Left ventricle myocardium inferior (tissue), 1 donor: ENCODE data around the gene CYS1. TPM values are rescaled to one million over a fixed set of nuclear protein-coding genes. Genes with fewer than 3 reads are reported as not detected.

Source experiments
- DNase-seq: peaks from one replicate; pipeline ENCODE4 v3.0.0-alpha.2; 2020
- H3K27ac ChIP-seq: fragments of 200-600 bp; replicated peaks from 2 replicates; pipeline ENCODE4 v1.8.0; 2021
- H3K27me3 ChIP-seq: fragments of 200-600 bp; 2 replicates; pipeline ENCODE4 v1.8.0; 2021; ENCODE audit warnings: low read depth
- H3K36me3 ChIP-seq: fragments of 200-600 bp; 2 replicates; pipeline ENCODE4 v1.8.0; 2021
- H3K4me1 ChIP-seq: fragments of 200-600 bp; 2 replicates; pipeline ENCODE4 v1.8.0; 2021
- H3K4me3 ChIP-seq: fragments of 200-600 bp; 2 replicates; pipeline ENCODE4 v1.8.0; 2021; ENCODE audit warnings: mild to moderate bottlenecking, moderate library complexity
- H3K9me3 ChIP-seq: fragments of 200-600 bp; replicated peaks from 2 replicates; pipeline ENCODE4 v1.8.0; 2021
- CTCF ChIP-seq: fragments of 200-600 bp; IDR thresholded peaks from 2 replicates; pipeline ENCODE4 v1.8.0; 2021; ENCODE audit warnings: antibody characterized with exemption, mild to moderate bottlenecking, borderline replicate concordance
- intact Hi-C: fragments of 100-400 bp; cut with micrococcal nuclease; formaldehyde crosslinking; loops from one replicate; pipeline ENCODE4 v1.11.0; 2022
- total RNA-seq: library from RNA; stranded (reverse); fragmentation: NEBNext Ultra II Directional; extraction: Animal tissue kit (Norgen Biotek cat#: 25700); gene quantifications from one replicate; pipeline ENCODE4 v1.2.1, GENCODE V29; 2021
- donor health status: DM: no; HTN: yes; CAD: no; lungs with severe emphysema.

The CYS1 gene
- total RNA-seq, 1 donor from 2014 or later, result 3.3 TPM

GRCh38 chr2:10067881-10068280, 12.3 kb downstream of the CYS1 start:
- TF ChIP-seq CTCF, result no peak
- H3K27ac ChIP-seq, result no peak overlapping the region
- H3K4me1 ChIP-seq, result peaks cover 8% of the 10 kb centered on the region
- no peak overlapping the region for H3K4me3 ChIP-seq
- no peaks in the 10 kb centered on the region for H3K36me3 ChIP-seq
- H3K27me3 ChIP-seq, result no peaks in the 10 kb centered on the region
- no peak for DNase-seq
- peaks cover 7% of the 10 kb centered on the region for H3K9me3 ChIP-seq
- intact Hi-C loops, result no loop called here

GRCh38 chr2:10067330-10067729, 12.9 kb downstream of the CYS1 start:
- intact Hi-C loops, result no loop called here
- Histone ChIP-seq H3K9me3 (peaks cover 7% of the 10 kb centered on the region), H3K36me3 (no peaks in the 10 kb centered on the region), H3K27ac (no peak overlapping the region), H3K4me1 (peaks cover 10% of the 10 kb centered on the region), H3K27me3 (no peaks in the 10 kb centered on the region), H3K4me3 (no peak overlapping the region)
- no peak for TF ChIP-seq CTCF
- DNase-seq, result no peak

GRCh38 chr2:10065773-10066055, 14.5 kb downstream of the CYS1 start:
- TF ChIP-seq CTCF, result no peak
- intact Hi-C loops, result no loop called here
- no peaks in the 10 kb centered on the region for H3K27me3 ChIP-seq
- H3K4me1 ChIP-seq, result peaks cover 8% of the 10 kb centered on the region
- H3K36me3 ChIP-seq, result no peaks in the 10 kb centered on the region
- no peak overlapping the region for H3K27ac ChIP-seq
- DNase-seq, result no peak
- H3K4me3 ChIP-seq, result no peak overlapping the region
- H3K9me3 ChIP-seq, result peaks cover 7% of the 10 kb centered on the region

- intact Hi-C loops, result no loop called here
Measured at GRCh38 chr2:10064932-10065772, 15.1 kb downstream of the CYS1 start.

GRCh38 chr2:10063566-10063965, 16.6 kb downstream of the CYS1 start:
- Histone ChIP-seq H3K27ac (no peak overlapping the region), H3K4me3 (no peak overlapping the region), H3K36me3 (no peaks in the 10 kb centered on the region), H3K4me1 (peaks cover 8% of the 10 kb centered on the region), H3K27me3 (no peaks in the 10 kb centered on the region), H3K9me3 (peaks cover 7% of the 10 kb centered on the region)
- no peak for DNase-seq
- TF ChIP-seq CTCF, result no peak
- intact Hi-C loops, result no loop called here

More at GRCh38 chr2:10064932-10065772, 15.1 kb downstream of the CYS1 start:
- Histone ChIP-seq H3K4me1 (peaks cover 8% of the 10 kb centered on the region), H3K27me3 (no peaks in the 10 kb centered on the region), H3K9me3 (peaks cover 7% of the 10 kb centered on the region), H3K36me3 (no peaks in the 10 kb centered on the region), H3K27ac (no peak overlapping the region), H3K4me3 (no peak overlapping the region)
- DNase-seq, result no peak
- TF ChIP-seq CTCF, result no peak
